GM06990 (cell line): ENCODE measurements around the gene RNF19B.
"Not testable (repeated sequence)": the region's sequence is repeated elsewhere in the genome, so short reads cannot be mapped to it uniquely, and the experiment has no call there.

Source experiments
- DNase-seq: peaks from one replicate; pipeline ENCODE4 v3.0.0-alpha.2; 2011; ENCODE audit not compliant: insufficient read length; ENCODE audit errors: extremely low read depth
- H3K27me3 ChIP-seq: replicated peaks from 2 replicates; pipeline ENCODE4 v1.6.0; 2011; ENCODE audit warnings: low read length; ENCODE audit not compliant: control insufficient read depth, insufficient read depth
- H3K36me3 ChIP-seq: 2 replicates; pipeline ENCODE4 v1.5.1; 2011; ENCODE audit warnings: low read length; ENCODE audit not compliant: control insufficient read depth, insufficient read depth
- H3K4me3 ChIP-seq: replicated peaks from 2 replicates; pipeline ENCODE4 v1.5.1; 2011; ENCODE audit warnings: low read depth, mild to moderate bottlenecking, control low read depth, low read length
- TF ChIP-seq, protein P1 (sequence below): IDR thresholded peaks from 2 replicates; pipeline ENCODE4 v1.5.1; 2011; ENCODE audit warnings: low read length, control low read depth, mild to moderate bottlenecking, inconsistent platforms; ENCODE audit not compliant: insufficient read depth, poor library complexity, severe bottlenecking

Gene RNF19B

DNA sequence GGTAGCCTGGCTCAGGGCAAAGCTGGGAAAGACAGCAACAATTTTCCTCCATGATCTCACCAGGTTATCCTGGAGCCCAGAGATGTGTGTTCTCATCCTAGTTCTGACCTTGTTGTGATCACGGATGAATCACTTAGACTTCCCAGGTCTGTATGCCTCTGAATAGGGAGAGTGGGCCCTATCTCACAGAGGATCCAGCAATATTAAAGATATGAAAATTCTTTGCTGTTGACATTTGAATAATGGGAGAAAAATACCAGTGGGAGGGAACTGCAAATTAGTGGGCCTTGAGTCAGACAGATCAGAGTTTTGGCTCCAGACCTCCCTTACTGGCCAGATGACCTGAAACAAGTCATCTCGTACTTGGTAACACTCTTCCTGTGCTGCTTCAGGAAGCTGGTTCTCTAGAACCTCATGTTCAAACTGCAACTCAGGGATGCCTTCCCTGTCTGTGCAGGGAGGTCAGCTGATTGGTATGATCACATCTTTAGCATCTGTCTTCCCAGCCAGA is 32.8 kb upstream of the RNF19B start:
- H3K27me3 ChIP-seq: no peaks in the 10 kb centered on the region
- H3K36me3 ChIP-seq: no peaks in the 10 kb centered on the region; the same call in 1 of the 2 replicates
- DNase-seq: no peak
- no peak overlapping the region for H3K4me3 ChIP-seq
- TF ChIP-seq, protein P1, sequence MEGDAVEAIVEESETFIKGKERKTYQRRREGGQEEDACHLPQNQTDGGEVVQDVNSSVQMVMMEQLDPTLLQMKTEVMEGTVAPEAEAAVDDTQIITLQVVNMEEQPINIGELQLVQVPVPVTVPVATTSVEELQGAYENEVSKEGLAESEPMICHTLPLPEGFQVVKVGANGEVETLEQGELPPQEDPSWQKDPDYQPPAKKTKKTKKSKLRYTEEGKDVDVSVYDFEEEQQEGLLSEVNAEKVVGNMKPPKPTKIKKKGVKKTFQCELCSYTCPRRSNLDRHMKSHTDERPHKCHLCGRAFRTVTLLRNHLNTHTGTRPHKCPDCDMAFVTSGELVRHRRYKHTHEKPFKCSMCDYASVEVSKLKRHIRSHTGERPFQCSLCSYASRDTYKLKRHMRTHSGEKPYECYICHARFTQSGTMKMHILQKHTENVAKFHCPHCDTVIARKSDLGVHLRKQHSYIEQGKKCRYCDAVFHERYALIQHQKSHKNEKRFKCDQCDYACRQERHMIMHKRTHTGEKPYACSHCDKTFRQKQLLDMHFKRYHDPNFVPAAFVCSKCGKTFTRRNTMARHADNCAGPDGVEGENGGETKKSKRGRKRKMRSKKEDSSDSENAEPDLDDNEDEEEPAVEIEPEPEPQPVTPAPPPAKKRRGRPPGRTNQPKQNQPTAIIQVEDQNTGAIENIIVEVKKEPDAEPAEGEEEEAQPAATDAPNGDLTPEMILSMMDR: no peak

DNA sequence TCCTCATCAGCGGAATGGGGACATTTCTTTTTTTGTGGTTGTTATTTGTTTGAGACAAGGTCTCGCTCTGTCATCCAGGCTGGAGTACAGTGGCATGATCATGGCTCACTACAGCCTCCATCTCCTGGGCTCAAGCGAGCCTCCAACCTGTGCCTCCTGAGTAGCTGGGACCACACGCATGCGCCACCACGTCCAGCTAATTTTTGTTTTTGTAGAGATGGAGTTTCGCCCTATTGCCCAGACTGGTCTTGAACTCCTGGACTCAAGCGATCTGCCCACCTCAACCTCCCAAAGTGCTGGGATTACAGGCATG is 28.7 kb upstream of the RNF19B start:
- DNase-seq, H3K36me3 ChIP-seq, H3K27me3 ChIP-seq, H3K4me3 ChIP-seq: not testable (repeated sequence)

DNA sequence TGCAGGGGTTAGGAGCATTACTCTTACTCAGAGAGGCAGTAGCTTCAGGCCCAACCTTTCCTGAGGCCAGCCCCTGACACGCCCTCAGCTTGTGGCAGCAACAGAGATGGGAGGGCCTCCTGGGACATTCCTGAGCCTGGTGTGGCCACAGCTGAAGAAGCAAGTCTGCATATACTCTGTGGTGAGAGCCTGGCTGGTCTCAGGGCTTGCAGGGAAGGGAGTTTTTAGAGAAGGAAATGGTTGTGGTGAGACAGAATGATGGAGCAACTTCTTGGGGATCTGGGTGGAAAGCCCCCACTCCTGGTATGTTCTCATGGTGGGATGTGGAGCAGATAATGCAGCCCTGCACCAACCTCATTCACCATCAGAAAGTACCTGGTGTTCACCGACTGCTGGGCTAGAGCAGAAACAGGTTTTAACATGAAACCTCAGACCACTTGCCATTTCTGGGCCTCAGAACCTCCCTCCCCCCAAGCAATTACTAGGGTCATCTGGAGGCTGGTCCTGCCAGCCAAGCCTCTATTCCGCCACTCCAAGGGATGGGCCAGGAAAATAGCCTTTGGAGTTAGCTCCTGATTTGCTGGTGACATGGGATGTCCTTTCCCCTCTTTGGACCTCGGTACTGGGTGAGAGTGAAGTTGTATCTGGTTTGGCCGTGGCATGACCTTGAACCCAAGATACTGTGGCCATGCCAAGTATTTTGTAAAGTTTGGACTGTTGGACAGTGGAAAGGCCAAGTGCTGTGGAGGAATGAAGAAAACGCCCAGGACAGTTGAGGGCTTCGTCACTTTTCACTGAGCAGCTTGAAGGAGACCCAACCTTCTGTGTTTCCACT is 28.1 kb upstream of the RNF19B start:
- Histone ChIP-seq H3K36me3 (no peaks in the 10 kb centered on the region), H3K27me3 (no peaks in the 10 kb centered on the region), H3K4me3 (no peak overlapping the region; the same call in 1 of the 2 replicates)
- peak; percentile 80 for DNase-seq
- TF ChIP-seq, protein P1: no peak

DNA sequence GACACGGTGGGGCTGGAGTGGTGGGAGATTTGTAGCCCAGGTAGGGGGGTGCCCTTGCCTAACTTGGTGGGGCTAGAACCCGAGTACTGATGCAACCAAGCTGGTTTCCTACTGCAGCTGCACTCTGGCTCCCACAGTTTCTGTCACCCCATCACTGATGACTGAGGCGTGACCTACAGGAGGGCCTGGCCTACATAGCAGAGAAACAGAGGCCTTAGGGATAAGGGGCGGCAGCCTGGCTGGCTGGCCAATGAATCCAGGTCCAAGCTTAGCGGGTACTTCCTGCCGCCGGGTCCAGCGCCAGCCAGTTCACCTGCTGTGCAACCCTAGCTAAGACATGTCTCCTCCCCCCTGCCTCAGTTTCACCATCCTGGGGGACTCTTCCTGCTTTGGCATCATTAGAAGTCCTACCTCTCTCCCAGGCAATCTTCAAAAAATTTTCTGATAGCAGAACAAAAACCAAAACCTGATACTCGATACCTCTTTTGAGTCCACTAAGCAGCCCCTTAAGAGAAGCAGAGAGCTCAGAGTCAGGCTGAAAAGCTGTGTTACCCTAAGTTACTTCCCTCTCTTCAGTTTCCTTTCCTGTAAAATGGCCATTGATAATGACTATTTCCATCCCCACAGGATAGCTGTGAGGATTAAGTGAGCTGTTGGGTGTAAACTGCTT is 27.3 kb upstream of the RNF19B start:
- H3K4me3 ChIP-seq: no peak overlapping the region; the same call in 1 of the 2 replicates
- no peaks in the 10 kb centered on the region for H3K27me3 ChIP-seq
- DNase-seq: peak; percentile 41
- TF ChIP-seq, protein P1: no peak
- H3K36me3 ChIP-seq: peaks cover 2% of the 10 kb centered on the region; the same call in 1 of the 2 replicates

DNA sequence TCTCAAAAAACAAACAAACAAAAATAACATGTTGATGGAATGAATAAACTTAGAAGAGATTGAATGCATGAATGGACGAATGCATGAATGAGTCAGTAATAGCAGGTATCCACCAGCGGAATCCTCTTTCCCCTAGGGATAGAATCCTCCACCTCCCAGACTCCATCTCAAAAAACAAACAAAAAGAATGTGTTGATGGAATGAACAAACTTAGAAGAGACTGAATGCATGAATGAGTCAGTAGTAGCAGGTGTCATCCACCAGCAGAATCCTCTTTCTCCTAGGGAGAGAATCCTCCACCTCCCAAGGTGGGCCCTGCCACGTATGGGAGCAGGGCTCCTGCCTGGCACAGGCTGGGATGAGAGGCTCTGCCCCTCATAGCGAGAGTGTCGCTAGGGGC is 26.8 kb upstream of the RNF19B start:
- Histone ChIP-seq H3K36me3 (peaks cover 2% of the 10 kb centered on the region; the same call in 1 of the 2 replicates), H3K27me3 (no peaks in the 10 kb centered on the region), H3K4me3 (no peak overlapping the region)
- no peak for DNase-seq
- TF ChIP-seq, protein P1: no peak

DNA sequence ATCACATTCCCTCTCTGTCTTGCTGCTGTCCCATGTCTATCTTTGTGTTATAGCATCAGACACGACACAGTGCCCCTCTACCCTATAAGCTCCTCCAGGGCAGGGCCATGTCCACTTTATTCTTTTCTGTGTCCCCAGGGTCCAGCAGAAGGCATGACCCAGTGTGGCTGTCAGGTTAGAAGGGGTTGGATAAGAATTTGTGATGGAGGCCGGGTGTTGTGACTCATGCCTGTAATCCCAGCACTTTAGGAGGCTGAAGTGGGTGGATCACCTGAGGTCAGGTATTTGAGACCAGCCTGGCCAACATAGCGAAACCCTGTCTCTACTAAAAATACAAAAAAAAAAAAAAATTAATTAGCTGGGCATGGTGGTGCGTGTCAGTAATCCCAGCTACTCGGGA is 26.3 kb upstream of the RNF19B start:
- Histone ChIP-seq H3K27me3 (no peaks in the 10 kb centered on the region), H3K36me3 (peaks cover 2% of the 10 kb centered on the region; the same call in 1 of the 2 replicates), H3K4me3 (no peak overlapping the region)
- DNase-seq: no peak
- TF ChIP-seq, protein P1: no peak
